HG03097 (cell line): Measurements from ENCODE around the gene UBC.
"Not testable (repeated sequence)": the region's sequence is repeated elsewhere in the genome, so short reads cannot be mapped to it uniquely, and the experiment has no call there.

Source experiments
- ATAC-seq: cut with Tn5 transposase; IDR thresholded peaks from one replicate; pipeline ENCODE4 v1.9.1; 2021; ENCODE audit not compliant: unreplicated experiment, low FRiP score

Gene UBC

DNA sequence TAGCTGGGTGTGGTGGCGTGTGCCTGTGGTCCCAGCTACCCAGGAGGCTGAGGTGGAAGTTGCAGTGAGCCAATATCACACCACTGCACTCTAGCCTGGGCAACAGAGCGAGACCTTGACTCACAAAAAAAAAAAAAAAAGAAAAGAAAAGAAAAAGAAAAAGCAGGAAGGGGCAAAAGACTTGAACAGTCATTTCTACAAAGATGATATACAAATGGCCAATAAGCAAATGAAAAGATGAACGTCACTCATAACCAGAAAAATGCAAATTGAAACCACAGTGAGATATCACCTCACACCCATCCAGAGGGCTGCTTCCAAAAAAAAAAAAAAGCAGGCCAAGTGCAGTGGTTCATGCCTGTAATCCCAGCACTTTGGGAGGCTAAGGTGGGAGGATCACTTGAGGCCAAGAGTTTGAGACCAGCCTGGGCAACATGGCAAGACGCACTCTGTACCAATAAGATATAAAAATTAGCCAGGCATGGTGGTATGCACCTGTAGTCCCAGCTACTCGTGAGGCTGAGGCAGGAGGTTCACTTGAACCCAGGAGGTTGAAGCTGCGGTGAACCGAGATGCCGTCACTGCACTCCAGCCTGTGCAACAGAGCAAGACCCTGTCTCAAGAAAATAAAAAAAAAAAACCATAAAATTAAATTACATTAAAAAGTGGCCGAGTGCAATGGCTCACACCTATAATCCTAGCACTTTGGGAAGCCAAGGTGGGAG is 20.5 kb downstream of the UBC start:
- ATAC-seq: no peak

DNA sequence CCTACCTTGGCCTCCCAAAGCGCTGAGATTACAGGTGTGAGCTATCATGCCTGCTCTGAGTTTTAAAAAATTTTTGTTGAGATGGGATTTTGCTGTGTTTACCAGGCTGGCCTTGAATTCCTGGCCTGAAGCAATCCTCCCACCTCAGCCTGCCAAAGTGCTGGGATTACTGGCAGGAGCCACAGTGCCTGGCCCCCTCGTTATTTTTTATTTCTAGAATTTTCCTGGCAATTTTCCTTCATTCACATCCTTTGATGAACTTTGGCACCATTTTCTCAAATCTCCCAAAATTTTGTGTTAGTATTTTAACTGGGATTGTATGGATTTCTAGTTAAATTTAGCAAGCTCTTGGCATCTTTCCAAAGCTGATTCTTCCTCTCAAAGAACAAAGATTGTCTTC is 26.2 kb downstream of the UBC start:
- ATAC-seq: no peak

DNA sequence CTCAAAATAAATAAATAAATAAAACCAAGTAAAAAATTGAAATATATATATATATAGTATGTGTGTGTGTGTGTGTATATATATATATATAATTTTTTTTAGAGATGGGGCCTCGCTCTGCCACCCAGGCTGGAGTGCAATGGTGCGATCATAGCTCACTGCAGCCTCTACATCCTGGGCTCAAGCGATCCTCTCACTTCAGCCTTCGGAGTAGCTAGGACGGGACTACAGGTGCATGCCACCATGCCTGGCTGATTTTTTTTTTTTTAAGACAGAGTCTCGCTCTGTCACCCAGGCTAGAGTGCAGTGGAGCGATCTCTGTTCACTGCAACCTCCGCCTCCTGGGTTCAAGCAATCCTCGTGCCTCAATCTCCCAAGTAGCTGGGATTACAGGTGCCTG is 26.7 kb downstream of the UBC start:
- not testable (repeated sequence) for ATAC-seq

DNA sequence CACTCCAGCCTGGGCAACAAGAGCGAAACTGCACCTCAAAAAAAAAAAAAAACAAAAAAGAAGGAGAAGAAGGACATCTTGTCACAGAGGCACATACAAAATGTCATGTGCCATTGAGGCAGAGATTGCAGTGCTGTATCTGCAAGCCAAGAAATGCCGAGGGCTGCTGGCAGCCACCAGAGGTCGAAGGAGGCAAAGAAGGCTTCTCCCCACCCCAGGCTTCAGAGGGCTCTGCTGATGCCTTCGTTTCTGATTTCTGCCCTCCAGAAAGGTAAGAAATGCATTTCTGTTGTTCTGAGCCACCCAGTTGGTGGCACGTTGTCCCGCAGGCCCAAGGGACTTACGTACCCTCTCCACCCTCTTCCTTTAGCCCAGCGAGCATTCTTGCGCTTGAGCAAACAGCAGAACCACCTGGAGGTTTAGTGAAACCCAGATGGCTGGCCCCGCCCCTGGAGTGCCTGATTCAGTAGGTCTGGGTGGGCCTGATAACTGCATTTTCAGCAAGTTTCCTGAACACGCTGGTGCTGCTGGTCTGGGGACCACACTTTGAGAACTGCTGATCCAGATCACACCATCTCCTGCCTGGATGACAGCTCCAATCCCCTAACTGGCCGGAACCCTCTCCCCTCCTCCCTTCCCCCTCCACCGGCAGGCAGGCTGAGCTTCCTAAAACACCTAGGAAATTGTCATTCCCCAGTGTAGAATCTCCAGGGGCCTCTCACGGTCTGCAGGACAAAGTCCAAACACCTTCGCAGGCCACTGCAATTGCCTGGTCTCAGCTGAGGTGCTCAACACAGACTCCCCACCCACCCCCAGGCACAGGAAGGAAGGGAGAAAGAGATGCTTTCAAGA is 29.6 kb downstream of the UBC start:
- peak; percentile 79 for ATAC-seq

DNA sequence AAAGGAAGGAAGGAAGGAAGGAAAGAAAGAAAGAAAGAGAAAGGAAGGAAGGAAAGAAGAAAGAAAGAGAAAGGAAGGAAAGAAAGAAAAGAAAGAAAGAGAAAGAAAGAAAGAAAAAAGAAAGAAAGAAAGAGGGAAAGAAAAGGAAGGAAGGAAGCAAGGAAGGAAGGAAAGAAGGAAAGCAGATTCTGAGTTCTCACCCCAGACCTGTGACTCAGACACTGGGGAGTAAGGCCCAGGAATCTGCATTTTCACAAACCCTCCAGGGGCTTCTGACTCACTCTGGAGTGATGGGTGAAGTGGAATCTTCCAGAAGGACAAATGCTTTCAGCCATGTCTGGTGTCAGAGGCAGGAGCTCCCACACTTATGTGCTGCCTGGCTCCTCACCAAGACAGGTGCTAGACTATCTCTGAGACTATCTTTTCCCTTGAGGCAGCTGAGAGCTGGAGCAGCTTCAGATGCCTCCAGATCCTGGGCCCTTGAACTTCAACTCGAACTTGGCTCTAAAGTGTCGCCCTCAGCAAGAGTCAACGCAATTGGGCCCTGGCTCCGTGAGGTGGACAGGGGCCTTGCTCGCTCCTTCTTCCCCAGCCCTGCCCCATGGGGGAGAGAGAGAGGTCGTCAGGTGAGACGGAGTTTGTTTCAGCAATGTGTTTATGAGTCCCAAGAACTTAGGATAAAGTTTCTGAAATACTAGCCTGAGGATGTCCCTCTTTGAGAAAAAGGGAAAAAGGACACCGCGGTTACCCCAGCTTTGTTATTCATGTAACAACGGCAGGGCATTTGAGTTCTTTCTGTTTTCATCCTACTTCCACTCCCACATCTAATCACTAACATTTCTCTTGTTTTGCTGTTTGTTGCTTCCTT is 31.0 kb downstream of the UBC start:
- no peak for ATAC-seq

DNA sequence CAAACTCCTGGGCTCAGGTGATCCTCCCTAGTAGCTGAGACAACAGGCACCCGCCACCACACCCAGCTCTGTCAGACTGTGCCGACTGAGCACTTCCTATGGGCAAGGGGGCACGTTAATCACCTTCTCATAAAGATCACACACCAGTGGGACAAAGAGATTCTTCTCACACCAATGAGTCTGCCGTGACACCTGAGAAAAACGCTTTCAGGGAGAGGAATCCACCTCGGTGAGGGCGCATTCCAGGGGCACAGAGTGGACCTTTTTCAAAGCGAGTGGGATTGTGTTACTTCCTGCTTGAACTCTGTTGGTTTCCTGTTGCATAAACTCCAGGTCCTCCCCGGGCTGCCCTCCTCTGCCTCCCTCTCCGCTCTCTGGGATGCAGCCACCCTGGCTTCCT is 33.3 kb downstream of the UBC start:
- ATAC-seq: no peak

DNA sequence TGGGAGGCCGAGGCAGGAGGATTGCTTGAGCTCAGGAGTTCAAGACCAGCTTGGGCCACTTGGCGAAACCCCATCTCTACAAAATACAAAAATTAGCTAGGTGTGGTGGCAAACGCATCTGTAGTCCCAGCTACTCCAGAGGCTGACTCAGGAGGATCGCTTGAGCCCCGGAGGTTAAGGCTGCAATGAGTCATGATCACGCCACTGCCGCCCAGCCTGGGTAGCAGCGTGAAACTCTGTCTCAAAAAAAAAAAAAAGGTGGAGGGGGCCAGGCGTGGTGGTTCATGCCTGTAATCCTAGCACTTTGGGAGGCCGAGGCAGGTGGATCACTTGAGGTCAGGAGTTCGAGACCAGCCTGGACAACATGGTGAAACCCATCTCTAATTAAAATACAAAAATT is 34.1 kb downstream of the UBC start:
- ATAC-seq: not testable (repeated sequence)

DNA sequence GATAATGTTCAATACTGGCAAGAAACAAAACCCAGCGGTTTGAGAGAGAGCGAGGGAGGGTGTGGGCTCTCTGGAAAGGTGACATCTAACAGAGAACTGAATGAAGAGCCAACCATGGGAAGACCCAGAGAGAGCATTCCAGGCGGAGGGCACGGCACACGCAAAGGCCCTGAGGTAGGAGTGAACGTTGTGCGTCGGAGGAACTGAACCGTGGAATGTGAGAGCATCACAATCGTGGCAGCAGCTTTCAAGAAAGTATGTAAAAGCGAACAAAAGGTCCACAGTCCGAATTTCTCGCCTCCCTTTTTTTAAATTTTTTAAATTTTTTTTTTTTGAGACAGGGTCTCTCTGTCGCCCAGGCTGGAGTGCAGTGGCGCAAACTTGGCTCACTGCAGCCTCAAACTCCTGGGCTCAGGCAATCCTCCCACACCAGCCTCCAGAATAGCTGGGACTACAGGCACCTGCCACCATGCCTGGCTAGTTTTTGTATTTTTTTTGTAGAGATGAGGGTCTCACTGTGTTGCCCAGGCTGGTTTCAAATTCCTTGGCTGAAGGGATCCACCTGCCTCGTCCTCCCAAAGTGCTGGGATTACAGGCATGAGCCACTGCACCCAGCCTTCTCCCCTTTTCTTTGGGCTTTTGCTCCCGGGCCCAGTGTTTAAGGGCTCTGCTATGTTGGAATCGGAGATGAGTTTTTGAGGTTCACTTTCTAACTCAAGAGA is 35.5 kb downstream of the UBC start:
- no peak for ATAC-seq

DNA sequence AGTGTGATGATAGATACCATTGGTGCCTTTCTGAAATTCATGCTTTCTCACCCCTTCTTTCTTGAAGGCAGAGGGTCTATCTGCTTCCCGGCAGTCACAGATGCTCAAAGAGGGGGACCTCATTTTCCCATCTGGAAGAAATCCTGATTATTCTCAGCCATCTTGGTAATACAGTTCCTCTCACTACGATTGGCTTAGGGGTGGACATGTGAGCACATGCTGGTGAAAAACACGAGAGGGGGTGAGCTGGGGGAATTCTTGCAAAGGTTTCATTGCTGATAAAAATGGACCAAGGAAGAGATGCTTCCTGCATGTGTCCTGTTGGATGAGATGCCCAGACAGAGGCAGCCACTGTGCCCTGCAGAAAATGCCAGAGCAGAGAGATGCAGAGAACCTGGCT is 37.0 kb downstream of the UBC start:
- ATAC-seq: no peak

DNA sequence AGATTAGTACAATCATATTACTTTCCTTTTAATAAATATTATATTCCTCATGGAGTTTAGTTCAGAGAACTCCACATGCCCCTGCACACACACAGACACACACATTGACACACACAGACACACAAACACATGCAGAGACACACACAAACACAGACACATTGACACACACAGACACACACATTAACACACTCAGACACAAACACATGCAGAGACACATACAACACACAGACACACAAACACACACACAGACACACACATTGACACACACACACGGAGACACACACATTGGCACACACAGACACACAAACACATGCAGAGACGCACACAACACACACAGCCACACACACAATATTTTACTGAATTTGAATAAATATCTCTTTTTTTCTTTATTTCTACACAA is 38.3 kb downstream of the UBC start:
- ATAC-seq: no peak

DNA sequence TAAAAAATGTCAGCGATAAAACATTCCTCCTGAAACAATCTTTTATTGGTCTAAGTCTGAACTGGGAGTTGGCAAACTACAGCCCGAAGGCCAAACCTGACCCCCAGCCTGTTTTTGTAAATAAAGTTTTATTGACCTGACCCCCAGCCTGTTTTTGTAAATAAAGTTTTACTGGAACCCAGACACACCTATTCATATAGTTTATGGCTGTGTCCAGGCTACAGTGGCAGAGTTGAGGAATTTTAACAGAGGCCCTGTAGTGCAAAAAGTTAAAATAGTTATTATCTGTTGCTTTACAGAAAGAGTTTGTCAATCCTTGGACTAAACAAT is 38.7 kb downstream of the UBC start:
- no peak for ATAC-seq

DNA sequence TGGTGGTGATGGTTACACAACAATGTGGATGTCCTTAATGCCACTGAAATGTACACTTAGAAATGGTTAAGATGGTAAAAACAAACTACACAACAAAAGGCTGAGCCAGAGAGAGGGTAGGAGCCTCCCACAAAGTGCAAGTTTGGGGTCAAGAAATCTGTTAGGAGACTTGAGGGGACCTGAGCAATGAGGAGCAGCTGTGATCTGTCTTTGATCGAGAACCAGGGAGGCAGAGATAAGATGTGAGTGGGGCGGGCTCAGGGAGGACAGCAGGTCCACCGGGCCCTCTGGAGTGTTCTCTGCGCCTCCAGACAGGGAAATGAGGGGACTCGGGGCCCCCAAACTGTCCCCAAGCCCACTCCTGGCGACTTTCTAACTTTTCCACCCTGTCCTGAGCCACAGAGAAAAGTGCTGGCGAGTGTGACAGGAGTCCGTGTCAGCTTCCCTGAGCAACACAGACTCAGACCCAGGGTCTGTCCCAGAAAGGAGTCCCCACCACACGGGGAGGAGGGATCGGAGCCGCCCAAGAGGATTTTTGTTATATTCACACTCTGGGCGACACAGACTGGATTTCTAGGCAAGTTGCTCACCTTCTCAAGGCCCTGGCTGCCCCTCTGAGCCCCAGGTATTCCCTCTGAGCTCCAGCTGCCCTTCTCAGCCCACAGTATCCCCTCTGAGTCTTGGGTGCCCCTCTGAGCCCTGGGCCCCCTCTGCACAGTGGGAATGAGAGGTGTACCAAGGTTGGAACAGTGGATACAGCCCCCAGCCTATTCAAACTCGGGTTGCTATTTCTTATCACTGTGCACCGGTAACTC is 39.3 kb downstream of the UBC start:
- ATAC-seq: no peak

DNA sequence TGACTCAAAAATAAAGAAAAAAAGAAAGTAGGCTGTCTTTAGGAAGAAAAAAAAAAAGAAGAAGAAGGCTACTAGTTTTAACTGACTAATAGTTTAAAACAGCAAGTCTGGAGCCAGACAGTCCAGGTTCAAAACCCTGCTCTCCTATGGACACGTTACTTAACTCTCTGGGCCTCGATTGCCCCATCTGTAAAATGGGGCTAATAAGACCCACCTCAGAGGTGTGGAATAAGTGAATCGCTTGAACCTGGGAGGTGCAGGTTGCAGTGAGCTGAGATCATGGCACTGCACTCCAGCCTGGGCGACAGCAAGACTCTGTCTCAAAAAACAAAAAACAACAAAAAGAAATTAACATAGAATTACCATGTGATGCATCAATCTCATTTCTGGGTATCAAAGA is 40.3 kb downstream of the UBC start:
- no peak for ATAC-seq

DNA sequence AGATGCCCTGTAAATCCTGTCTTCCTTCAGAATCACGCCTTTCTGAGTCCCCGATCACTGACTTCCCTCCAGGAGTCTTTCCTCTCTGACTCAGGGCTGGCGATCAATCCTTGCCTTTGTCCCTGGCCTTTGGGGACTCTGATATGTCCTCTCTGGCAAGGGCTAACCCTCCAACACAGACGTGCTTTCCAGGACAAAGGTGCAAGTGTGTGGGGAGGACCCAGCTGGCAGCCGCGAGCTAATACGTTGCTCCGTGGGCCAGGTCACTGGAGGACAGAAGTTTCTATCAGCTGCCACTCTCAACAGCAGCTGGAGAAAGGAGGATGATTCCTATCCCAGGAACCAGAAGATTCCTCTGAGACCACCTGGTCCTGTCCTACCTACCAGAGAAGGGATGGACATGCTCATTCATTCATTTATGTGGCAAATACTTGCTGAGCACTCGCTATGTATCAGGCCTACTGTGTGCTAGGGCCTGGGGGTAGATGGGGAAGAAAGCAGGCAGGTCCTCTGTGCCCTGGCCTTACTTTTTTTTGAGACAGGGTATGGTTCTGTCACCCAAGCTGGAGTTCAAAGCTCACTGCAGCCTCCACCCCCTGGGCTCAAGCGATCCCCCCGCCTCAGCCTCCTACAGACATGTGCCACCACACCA is 42.3 kb downstream of the UBC start:
- ATAC-seq: no peak

DNA sequence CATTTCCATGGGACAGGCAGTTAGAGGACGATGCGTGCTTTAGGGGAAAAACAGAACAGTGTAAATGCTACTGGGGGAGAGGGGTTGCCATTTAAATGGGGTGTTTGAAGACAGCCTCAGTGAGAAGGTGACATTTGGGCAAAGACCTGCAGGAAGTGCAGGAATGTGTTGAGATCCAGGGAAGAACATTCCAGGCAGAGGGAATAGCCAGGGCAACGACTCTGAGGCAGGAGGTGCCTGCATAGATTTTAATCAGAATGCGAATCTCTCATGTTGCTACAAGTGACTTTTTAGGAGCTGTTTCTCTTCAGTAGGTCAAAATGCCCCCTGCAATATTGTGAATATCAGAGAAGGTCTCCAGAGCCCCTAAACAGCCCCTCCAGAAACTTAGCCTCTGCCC is 43.2 kb downstream of the UBC start:
- ATAC-seq: no peak

DNA sequence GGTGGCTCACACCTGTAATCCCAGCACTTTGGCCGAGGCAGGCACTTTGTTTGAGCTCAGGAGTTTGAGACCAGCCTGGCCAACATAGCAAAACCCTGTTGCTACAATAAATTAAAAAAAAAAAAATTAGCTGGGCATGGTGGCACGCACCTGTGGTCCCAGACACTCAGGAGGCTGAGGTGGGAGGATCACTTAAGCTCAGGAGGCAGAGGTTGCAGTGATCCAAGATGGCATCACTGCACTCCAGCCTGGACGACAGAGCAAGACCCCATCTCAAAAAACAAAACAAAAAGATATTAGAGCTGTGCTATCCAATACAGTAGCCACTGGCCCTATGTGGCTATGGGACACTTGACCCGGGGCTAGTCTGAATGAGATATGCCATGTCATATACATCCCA is 43.9 kb downstream of the UBC start:
- ATAC-seq: no peak

DNA sequence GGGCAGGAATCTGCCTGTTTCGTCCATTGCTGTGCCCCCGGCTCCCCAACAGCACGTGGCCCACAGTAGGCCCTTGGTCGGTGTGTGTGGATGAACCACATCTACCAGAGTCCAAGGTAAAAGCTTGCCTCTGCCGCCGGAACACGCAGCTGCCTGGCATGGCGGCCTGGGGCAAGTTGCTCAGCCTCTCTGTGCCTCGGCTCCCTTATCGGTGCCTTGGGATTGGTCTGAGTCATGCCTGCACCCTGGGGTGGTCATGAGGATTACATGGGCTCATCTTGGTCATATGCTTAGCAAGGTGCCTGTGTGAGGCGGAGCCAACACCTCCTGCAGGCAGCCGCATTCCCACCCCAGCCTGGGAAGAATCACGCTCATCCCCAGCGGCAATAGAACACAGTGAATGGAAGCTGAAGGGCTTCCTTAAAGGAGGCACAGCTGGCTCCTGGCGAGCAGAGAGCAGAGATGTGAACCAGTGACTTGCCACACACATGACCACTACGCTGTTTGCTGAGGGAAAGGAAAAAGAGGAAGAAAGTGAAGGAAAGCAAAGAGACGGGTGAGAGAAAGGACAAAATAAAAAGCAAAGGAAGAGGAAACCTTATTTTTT is 45.3 kb downstream of the UBC start:
- ATAC-seq: no peak

DNA sequence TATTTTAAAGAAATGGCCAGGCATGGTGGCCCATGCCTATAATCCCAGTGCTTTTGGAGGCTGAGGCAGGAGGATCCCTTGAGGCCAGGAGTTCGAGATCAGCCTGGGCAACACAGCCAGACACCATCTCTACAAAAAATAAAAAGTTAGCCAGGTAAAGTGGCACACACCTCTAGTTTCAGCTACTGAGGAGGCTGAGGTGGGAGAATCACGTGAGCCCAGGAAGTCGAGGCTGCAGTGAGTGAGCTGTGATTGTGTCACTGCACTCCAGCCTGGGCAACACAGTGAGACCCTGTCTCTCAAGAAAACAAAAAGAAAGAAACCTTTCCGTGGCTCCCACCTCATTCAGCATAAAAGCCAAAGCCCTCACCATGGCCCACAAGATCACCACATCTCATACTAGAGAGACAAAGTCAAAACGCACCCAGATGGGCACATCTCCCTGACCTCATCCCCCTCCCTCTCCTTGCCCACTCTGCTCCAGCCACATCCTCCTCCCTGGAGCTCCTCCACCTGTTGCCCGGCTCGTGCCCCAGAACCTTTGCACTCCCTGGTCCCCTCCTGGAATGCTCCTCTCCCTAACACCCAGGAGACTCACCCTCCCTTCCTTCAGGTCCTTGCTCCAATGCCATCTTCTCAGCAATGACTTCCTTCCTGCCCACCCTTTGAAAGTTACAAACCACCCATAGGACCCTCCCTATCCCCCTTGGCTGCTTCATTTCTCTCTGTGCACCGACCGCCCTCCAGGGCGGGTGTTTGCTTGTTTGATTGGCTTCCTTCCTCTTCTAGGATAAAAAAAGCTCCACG is 46.0 kb downstream of the UBC start:
- no peak for ATAC-seq
